HG03097 (cell line): ENCODE data around the gene MAD1L1.

Experiments
- ATAC-seq: cut with Tn5 transposase; IDR thresholded peaks from one replicate; pipeline ENCODE4 v1.9.1; 2021; ENCODE audit not compliant: unreplicated experiment, low FRiP score

MAD1L1 gene

GRCh38 chr7:1951159-1951536, 281.6 kb downstream of the MAD1L1 start:
- ATAC-seq = no peak

- ATAC-seq = no peak
Measured at GRCh38 chr7:1950452-1951158, 282.1 kb downstream of the MAD1L1 start.

DNA sequence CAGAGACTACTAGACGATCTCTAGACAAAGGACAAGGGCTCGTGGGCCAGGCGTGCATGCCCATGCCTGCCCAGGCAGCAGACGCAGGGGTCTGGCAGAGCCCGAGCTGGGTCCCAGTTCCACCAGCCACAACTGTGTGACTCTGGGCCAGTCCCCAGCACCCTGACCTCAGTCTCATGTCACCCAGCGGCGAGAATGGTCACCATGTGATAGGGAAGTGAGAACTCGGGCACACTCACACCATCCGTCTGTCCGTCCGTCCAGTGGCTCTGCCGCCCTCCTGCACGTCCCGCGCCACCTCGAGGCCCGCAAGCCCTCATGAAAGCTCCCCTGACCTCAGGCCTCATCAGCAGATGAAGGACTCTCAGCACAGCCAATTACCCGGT, 282.7 kb downstream of the MAD1L1 start:
- no peak for ATAC-seq

- ATAC-seq = no peak
Measured at GRCh38 chr7:1949681-1950055, 283.1 kb downstream of the MAD1L1 start.

- ATAC-seq = no peak
Measured at GRCh38 chr7:1948887-1949680, 283.7 kb downstream of the MAD1L1 start.

DNA sequence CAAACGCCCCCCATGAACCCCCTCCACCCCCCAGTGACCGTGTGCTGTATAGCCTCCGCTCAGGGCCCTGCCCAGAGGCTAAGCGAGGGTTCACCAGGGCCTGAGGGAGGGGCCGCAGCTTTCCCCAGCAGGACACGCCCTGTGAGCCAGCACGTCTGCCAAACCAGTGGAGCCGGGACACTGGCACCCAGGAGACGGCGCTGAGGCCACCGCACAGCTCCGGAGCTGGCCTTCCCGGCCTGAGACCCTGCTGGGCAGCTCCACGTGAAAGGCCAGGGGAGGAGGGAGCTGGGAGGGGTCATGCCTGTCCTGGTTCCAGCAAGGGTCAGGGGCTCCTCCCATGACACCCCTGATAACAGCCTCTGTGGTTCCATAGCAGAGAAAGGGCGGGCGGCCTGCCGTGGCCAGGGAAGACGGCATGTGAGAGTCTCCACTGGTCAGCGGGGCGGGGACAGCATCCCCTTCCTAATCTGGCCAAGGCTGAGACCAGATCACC, 284.4 kb downstream of the MAD1L1 start:
- ATAC-seq = no peak

GRCh38 chr7:1947586-1948217, 285.0 kb downstream of the MAD1L1 start:
- ATAC-seq = no peak

DNA sequence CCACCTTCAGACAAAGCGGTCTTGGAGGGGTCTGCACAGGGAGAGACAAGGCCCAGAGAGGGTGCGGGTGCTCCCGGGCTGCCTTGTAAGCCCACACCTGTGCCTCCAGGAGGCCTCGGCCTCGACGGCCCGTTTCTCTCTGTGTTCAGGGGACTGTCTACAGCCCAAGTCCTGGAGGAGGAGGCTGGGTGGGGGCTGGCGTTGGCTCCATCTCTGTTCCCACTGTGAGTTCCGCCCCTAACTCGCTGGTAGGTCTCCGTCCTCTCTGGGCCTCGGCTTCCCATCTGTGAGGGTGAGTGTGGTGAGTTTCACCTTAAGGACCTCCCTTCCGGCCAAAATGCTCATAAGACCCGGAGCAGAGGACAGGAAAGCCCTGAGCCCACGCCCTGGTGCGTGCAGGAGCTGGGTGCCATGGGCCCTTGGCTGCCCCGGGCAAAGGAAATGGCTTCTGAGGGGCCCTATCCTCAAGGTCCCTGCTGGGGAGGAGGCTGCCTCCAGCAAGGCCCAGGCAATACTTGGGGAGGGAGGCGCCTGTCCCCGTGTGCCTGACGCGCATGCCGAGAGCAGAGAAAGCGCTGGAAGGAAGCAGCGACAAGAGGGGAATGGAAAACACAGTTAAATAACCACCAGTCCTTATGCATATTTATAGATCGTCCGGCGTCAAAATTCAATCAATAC, 285.8 kb downstream of the MAD1L1 start:
- ATAC-seq = no peak

DNA sequence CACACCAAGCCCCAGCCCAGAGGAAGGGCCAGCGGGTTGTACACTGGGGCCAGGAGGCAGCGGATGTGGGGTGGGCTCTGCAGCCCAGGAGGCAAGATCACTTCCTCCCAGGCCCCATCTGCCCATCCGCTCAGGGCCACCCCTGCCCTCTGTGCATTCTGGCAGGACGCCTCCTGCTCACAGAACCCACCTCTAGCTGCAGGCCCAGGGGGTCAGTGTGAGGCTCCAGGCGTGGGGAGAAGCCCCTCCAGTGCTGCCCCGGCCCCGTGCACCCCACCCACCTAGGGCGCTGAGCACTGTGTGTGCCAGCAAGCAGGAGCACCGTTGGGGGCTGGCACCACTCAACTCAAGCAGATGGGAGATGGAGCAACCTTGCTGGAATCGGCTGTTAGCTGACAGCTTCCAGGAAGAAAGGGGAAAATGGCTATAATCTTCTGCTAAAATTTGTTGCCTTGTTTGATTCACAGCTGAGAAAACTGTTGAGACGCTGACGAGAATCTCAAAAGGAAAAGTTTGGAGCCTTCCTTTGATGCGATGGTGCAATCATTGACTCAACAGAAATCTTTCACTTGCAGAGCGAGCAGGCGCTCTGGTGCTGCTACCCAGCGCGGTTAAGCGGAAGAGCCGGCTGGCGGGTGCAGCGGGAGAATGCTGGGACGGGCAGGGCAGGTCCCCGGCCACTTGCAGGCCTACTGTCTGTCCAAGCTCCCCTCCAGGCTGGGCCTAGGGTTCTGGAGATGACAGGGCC, 286.5 kb downstream of the MAD1L1 start:
- ATAC-seq = no peak

DNA sequence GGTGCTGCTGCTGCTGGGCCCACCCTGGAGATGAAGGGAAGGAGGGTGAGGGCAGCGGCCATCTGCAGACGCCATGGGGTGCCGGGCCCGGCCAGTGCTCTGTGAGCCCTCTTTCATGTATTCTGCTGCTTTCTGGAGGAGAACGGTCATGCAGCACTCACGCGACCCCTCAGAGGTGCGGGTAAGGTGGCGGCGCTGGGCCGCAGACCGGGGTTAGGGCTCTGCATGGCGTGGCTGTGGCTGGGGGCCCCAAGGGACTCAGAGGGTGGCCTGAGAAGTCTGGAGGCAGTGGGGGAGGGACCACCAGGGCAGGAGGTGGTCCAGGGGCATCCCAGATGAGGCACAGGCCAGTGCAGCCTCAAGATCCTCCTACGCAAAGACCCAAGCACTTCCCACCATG, 287.2 kb downstream of the MAD1L1 start:
- no peak for ATAC-seq

DNA sequence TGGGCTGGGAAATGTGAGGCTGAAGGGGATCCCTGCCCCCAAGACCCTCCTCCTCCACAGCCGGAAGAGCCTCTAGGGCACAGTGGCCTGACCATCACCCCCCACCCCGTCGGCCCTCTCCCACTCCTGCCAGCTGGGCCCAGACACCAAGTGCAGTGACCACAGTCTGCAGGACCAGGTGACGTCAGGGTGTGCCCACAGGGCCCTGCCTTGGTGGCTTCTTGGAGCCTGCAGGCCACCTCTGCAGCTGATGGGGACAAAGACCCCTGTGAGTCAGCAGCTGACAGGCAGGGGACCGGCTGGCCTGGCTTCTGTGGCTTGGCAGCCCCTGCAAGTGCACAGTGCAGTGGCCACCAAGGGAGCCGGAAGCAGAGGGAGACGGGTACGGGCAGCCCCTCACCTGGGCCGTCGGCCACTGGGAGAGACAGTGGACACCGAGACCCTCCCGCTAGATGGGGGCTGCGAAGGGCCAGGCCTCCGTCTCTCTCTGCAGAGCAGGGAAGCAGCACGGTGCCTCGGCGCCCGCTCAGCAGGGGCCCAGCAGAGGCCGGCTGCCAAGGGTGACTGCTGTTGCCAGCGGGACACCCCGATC, 288.0 kb downstream of the MAD1L1 start:
- ATAC-seq = no peak

DNA sequence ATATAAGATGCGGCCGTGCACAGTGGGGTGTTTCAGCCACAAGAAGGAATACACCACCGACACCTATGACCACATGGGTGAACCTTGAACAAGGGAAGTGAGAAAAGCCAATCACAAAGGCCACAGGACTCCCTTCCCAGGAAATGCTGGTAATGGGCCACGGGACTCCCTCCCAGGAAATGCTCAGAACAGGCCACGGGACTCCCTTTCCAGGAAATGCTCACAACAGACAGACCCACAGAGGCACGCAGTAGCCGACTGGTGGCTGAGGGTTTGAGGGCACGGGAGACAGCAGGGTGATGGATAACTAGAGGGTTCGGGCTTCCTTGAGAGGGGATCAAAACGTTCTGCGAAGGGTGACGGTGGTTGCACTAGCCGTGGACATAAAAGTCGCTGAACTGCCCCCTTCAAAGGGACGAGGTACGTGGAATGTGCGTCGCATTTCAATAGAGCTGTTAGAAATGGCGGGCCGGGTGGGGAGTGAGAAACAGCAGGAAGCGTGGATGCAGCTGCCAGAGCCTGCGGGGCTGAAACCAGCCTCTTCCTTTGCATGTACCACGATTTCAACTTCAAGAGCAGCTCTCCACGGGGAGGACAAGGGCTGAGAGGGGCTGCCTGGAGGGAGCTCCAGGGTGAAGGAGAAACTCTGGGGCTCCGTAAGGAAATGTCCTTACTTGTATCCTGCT, 288.7 kb downstream of the MAD1L1 start:
- no peak for ATAC-seq

GRCh38 chr7:1943326-1943725, 289.4 kb downstream of the MAD1L1 start:
- no peak for ATAC-seq

DNA sequence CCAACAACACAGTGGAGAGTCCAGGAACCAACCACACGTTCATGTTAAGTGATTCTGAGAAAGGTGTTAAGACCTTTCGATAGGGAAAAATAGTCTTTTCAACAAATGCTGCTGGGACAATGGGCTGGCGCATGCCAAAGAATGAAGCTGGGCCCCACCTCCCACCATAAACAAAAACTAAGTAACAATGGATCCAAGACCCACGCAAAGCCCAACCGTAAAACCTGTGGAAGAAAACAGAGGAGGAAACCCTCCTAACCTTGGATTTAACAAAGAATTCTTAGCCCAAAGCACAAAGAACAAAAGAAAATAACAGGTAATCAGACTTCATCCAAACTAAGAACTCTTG, 289.8 kb downstream of the MAD1L1 start:
- ATAC-seq = no peak

GRCh38 chr7:1942243-1942940, 290.4 kb downstream of the MAD1L1 start:
- ATAC-seq = no peak

GRCh38 chr7:1941464-1942242, 291.1 kb downstream of the MAD1L1 start:
- ATAC-seq = no peak

DNA sequence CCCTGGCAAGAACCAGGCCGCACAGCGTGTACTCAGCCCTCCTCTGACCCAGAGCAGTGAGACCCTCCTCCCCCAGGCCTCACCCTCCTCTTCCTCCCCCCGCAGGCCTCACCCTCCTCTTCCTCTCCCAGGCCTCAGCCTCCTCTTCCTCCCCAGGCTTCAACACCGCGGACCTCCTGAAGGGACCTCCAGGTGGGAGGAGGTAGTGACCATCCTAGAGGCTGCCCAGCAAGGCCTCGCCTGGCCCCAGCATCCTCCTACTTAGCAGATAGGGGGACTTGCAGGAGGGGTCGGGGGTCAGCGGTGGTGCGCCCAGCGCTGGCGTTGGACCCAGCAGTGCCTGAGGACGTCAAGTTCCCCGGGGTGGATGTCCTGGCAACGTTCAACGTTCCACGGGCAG, 291.9 kb downstream of the MAD1L1 start:
- no peak for ATAC-seq

GRCh38 chr7:1940402-1940786, 292.4 kb downstream of the MAD1L1 start:
- peak; percentile 88 for ATAC-seq
